Measurements from ENCODE around the gene MLANA.

The MLANA gene

GRCh38 chr9:5909976-5910375 lies 19.3 kb downstream of the MLANA start:
- H3K4me1 ChIP-seq (ENCODE audit: control insufficient read depth, insufficient read depth, low read length): peaks cover 21% of the 10 kb centered on the region
- H3K27me3 ChIP-seq (replicated peaks; ENCODE audit: control insufficient read depth, insufficient read depth, low read length): no peaks in the 10 kb centered on the region
- H3K9ac ChIP-seq (ENCODE audit: low read length): no peak overlapping the region
- peak; percentile 14 for DNase-seq (ENCODE audit: low read depth)
- no peaks in the 10 kb centered on the region for H3K9me3 ChIP-seq (ENCODE audit: control insufficient read depth, low read length)
- H3K36me3 ChIP-seq (ENCODE audit: control insufficient read depth, insufficient read depth, low read length, severe bottlenecking): peaks cover 7% of the 10 kb centered on the region
- H3K4me3 ChIP-seq (ENCODE audit: low read length): no peak overlapping the region

- no peak overlapping the region for H3K9ac ChIP-seq (ENCODE audit: low read length)
- no peak overlapping the region for H3K4me3 ChIP-seq (ENCODE audit: low read length)
- H3K4me1 ChIP-seq (ENCODE audit: control insufficient read depth, insufficient read depth, low read length): peaks cover 21% of the 10 kb centered on the region
- H3K36me3 ChIP-seq (ENCODE audit: control insufficient read depth, insufficient read depth, low read length, severe bottlenecking): peaks cover 7% of the 10 kb centered on the region
- no peaks in the 10 kb centered on the region for H3K27me3 ChIP-seq (replicated peaks; ENCODE audit: control insufficient read depth, insufficient read depth, low read length)
- H3K9me3 ChIP-seq (ENCODE audit: control insufficient read depth, low read length): no peaks in the 10 kb centered on the region
- DNase-seq (ENCODE audit: low read depth): no peak
Observed at GRCh38 chr9:5910413-5911057, 19.8 kb downstream of the MLANA start.

- peaks cover 6% of the 10 kb centered on the region for H3K4me1 ChIP-seq (ENCODE audit: control insufficient read depth, insufficient read depth, low read length)
- no peak overlapping the region for H3K4me3 ChIP-seq (ENCODE audit: low read length)
- peaks cover 8% of the 10 kb centered on the region for H3K36me3 ChIP-seq (ENCODE audit: control insufficient read depth, insufficient read depth, low read length, severe bottlenecking)
- H3K27me3 ChIP-seq (replicated peaks; ENCODE audit: control insufficient read depth, insufficient read depth, low read length): no peaks in the 10 kb centered on the region
- no peak overlapping the region for H3K9ac ChIP-seq (ENCODE audit: low read length)
- DNase-seq (ENCODE audit: low read depth): no peak
- H3K9me3 ChIP-seq (ENCODE audit: control insufficient read depth, low read length): no peaks in the 10 kb centered on the region
Observed at GRCh38 chr9:5915438-5915837, 24.7 kb downstream of the MLANA start.

GRCh38 chr9:5917273-5917672 lies 26.6 kb downstream of the MLANA start:
- Histone ChIP-seq H3K9ac (ENCODE audit: low read length) (no peak overlapping the region), H3K27me3 (replicated peaks; ENCODE audit: control insufficient read depth, insufficient read depth, low read length) (no peaks in the 10 kb centered on the region), H3K9me3 (ENCODE audit: control insufficient read depth, low read length) (no peaks in the 10 kb centered on the region), H3K36me3 (ENCODE audit: control insufficient read depth, insufficient read depth, low read length, severe bottlenecking) (peaks cover 27% of the 10 kb centered on the region), H3K4me1 (ENCODE audit: control insufficient read depth, insufficient read depth, low read length) (peaks cover 4% of the 10 kb centered on the region), H3K4me3 (ENCODE audit: low read length) (no peak overlapping the region)
- no peak for DNase-seq (ENCODE audit: low read depth)

GRCh38 chr9:5917888-5918287 lies 27.2 kb downstream of the MLANA start:
- no peak overlapping the region for H3K4me3 ChIP-seq (ENCODE audit: low read length)
- no peaks in the 10 kb centered on the region for H3K27me3 ChIP-seq (replicated peaks; ENCODE audit: control insufficient read depth, insufficient read depth, low read length)
- no peak overlapping the region for H3K9ac ChIP-seq (ENCODE audit: low read length)
- peaks cover 33% of the 10 kb centered on the region for H3K36me3 ChIP-seq (ENCODE audit: control insufficient read depth, insufficient read depth, low read length, severe bottlenecking)
- H3K4me1 ChIP-seq (ENCODE audit: control insufficient read depth, insufficient read depth, low read length): peaks cover 4% of the 10 kb centered on the region
- H3K9me3 ChIP-seq (ENCODE audit: control insufficient read depth, low read length): no peaks in the 10 kb centered on the region
- no peak for DNase-seq (ENCODE audit: low read depth)

- peaks cover 38% of the 10 kb centered on the region for H3K36me3 ChIP-seq (ENCODE audit: control insufficient read depth, insufficient read depth, low read length, severe bottlenecking)
- peaks cover 4% of the 10 kb centered on the region for H3K4me1 ChIP-seq (ENCODE audit: control insufficient read depth, insufficient read depth, low read length)
- no peaks in the 10 kb centered on the region for H3K9me3 ChIP-seq (ENCODE audit: control insufficient read depth, low read length)
- no peak overlapping the region for H3K9ac ChIP-seq (ENCODE audit: low read length)
- DNase-seq (ENCODE audit: low read depth): no peak
- H3K4me3 ChIP-seq (ENCODE audit: low read length): no peak overlapping the region
- H3K27me3 ChIP-seq (replicated peaks; ENCODE audit: control insufficient read depth, insufficient read depth, low read length): no peaks in the 10 kb centered on the region
Observed at GRCh38 chr9:5918460-5918859, 27.8 kb downstream of the MLANA start.

GRCh38 chr9:5920860-5921328 lies 30.2 kb downstream of the MLANA start:
- no peak overlapping the region for H3K4me3 ChIP-seq (ENCODE audit: low read length)
- H3K9ac ChIP-seq (ENCODE audit: low read length): no peak overlapping the region
- H3K36me3 ChIP-seq (ENCODE audit: control insufficient read depth, insufficient read depth, low read length, severe bottlenecking): peaks cover 53% of the 10 kb centered on the region
- DNase-seq (ENCODE audit: low read depth): peak; percentile 8
- no peaks in the 10 kb centered on the region for H3K9me3 ChIP-seq (ENCODE audit: control insufficient read depth, low read length)
- no peaks in the 10 kb centered on the region for H3K27me3 ChIP-seq (replicated peaks; ENCODE audit: control insufficient read depth, insufficient read depth, low read length)
- H3K4me1 ChIP-seq (ENCODE audit: control insufficient read depth, insufficient read depth, low read length): peaks cover 4% of the 10 kb centered on the region

- no peak for DNase-seq (ENCODE audit: low read depth)
- Histone ChIP-seq H3K27me3 (replicated peaks; ENCODE audit: control insufficient read depth, insufficient read depth, low read length) (no peaks in the 10 kb centered on the region), H3K9ac (ENCODE audit: low read length) (no peak overlapping the region), H3K9me3 (ENCODE audit: control insufficient read depth, low read length) (no peaks in the 10 kb centered on the region), H3K4me3 (ENCODE audit: low read length) (no peak overlapping the region), H3K36me3 (ENCODE audit: control insufficient read depth, insufficient read depth, low read length, severe bottlenecking) (peaks cover 57% of the 10 kb centered on the region), H3K4me1 (ENCODE audit: control insufficient read depth, insufficient read depth, low read length) (peaks cover 4% of the 10 kb centered on the region)
Observed at GRCh38 chr9:5922192-5922591, 31.5 kb downstream of the MLANA start.

- Histone ChIP-seq H3K27me3 (replicated peaks; ENCODE audit: control insufficient read depth, insufficient read depth, low read length) (no peaks in the 10 kb centered on the region), H3K9ac (ENCODE audit: low read length) (no peak overlapping the region), H3K4me1 (ENCODE audit: control insufficient read depth, insufficient read depth, low read length) (no peaks in the 10 kb centered on the region), H3K9me3 (ENCODE audit: control insufficient read depth, low read length) (no peaks in the 10 kb centered on the region), H3K4me3 (ENCODE audit: low read length) (no peak overlapping the region), H3K36me3 (ENCODE audit: control insufficient read depth, insufficient read depth, low read length, severe bottlenecking) (peaks cover 27% of the 10 kb centered on the region)
- no peak for DNase-seq (ENCODE audit: low read depth)
Observed at GRCh38 chr9:5931657-5932056, 41.0 kb downstream of the MLANA start.

GRCh38 chr9:5938449-5938848 lies 47.8 kb downstream of the MLANA start:
- no peaks in the 10 kb centered on the region for H3K9me3 ChIP-seq (ENCODE audit: control insufficient read depth, low read length)
- no peaks in the 10 kb centered on the region for H3K4me1 ChIP-seq (ENCODE audit: control insufficient read depth, insufficient read depth, low read length)
- H3K36me3 ChIP-seq (ENCODE audit: control insufficient read depth, insufficient read depth, low read length, severe bottlenecking): peaks cover 7% of the 10 kb centered on the region
- no peak overlapping the region for H3K4me3 ChIP-seq (ENCODE audit: low read length)
- no peak for DNase-seq (ENCODE audit: low read depth)
- H3K9ac ChIP-seq (ENCODE audit: low read length): no peak overlapping the region
- H3K27me3 ChIP-seq (replicated peaks; ENCODE audit: control insufficient read depth, insufficient read depth, low read length): no peaks in the 10 kb centered on the region

- no peak for DNase-seq (ENCODE audit: low read depth)
- Histone ChIP-seq H3K9me3 (ENCODE audit: control insufficient read depth, low read length) (no peaks in the 10 kb centered on the region), H3K27me3 (replicated peaks; ENCODE audit: control insufficient read depth, insufficient read depth, low read length) (no peaks in the 10 kb centered on the region), H3K4me3 (ENCODE audit: low read length) (no peak overlapping the region), H3K36me3 (ENCODE audit: control insufficient read depth, insufficient read depth, low read length, severe bottlenecking) (peaks cover 3% of the 10 kb centered on the region), H3K9ac (ENCODE audit: low read length) (no peak overlapping the region), H3K4me1 (ENCODE audit: control insufficient read depth, insufficient read depth, low read length) (no peaks in the 10 kb centered on the region)
Observed at GRCh38 chr9:5939530-5939929, 48.8 kb downstream of the MLANA start.

- DNase-seq (ENCODE audit: low read depth): no peak
- Histone ChIP-seq H3K27me3 (replicated peaks; ENCODE audit: control insufficient read depth, insufficient read depth, low read length) (no peaks in the 10 kb centered on the region), H3K9me3 (ENCODE audit: control insufficient read depth, low read length) (no peaks in the 10 kb centered on the region), H3K36me3 (ENCODE audit: control insufficient read depth, insufficient read depth, low read length, severe bottlenecking) (peaks cover 3% of the 10 kb centered on the region), H3K9ac (ENCODE audit: low read length) (no peak overlapping the region), H3K4me3 (ENCODE audit: low read length) (no peak overlapping the region), H3K4me1 (ENCODE audit: control insufficient read depth, insufficient read depth, low read length) (no peaks in the 10 kb centered on the region)
Observed at GRCh38 chr9:5941214-5941613, 50.5 kb downstream of the MLANA start.

Data from adipocyte (in vitro differentiated cells).